ENCODE results near the gene CD81. TPM values are rescaled to one million over a fixed set of nuclear protein-coding genes. Genes with fewer than 3 reads are reported as not detected.

CD81 gene
- total RNA-seq, 1 donor from 2014 or later, result 723 TPM

Other genes starting within 250 kb of the CD81 start
- 148 TPM for gene IGF2, start 237.9 kb upstream of the CD81 start, total RNA-seq
- 0.74 TPM for gene INS, start 216.1 kb upstream of the CD81 start, total RNA-seq
- not detected for gene TH, start 205.5 kb upstream of the CD81 start, total RNA-seq
- gene ASCL2, start 106.7 kb upstream of the CD81 start, total RNA-seq, result 0.64 TPM
- gene C11orf21, start 75.4 kb upstream of the CD81 start, total RNA-seq, result 1.0 TPM
- gene TSPAN32, start 75.3 kb upstream of the CD81 start, total RNA-seq, result 1.3 TPM
- 55.2 TPM for gene TSSC4, start 23.4 kb downstream of the CD81 start, total RNA-seq
- gene TRPM5, start 67.2 kb downstream of the CD81 start, total RNA-seq, result not detected
- 10.7 TPM for gene KCNQ1, start 67.7 kb downstream of the CD81 start, total RNA-seq